Aorta (tissue), 5 donors: Measurements from ENCODE around the gene RMND1. TPM values are rescaled to one million over a fixed set of nuclear protein-coding genes. Genes with fewer than 3 reads are reported as not detected.

Source experiments
- ATAC-seq: fragments of 200-7000 bp; cut with Tn5 transposase; one replicate; pipeline ENCODE4 v1.9.1; 2022; ENCODE audit warnings: moderate library complexity; ENCODE audit not compliant: low FRiP score
- DNase-seq, 2 donors: peaks; one replicate each; pipeline ENCODE4 v3.0.0-alpha.2; 2020
- H3K27ac ChIP-seq, 2 donors: one replicate each; pipeline ENCODE4 v1.5.1; 2013; ENCODE audit warnings: low read length in 2 of 2, mild to moderate bottlenecking in 2 of 2, moderate library complexity in 2 of 2, control low read depth in 1 of 2, inconsistent platforms in 1 of 2, low read depth in 1 of 2
- H3K27me3 ChIP-seq, 2 donors: one replicate each; pipeline ENCODE4 v1.6.1; 2013; ENCODE audit warnings: control low read depth in 1 of 2, low read length in 1 of 2, mild to moderate bottlenecking in 1 of 2, moderate library complexity in 1 of 2; ENCODE audit not compliant: insufficient read depth in 2 of 2, control insufficient read depth in 1 of 2
- H3K36me3 ChIP-seq, 2 donors: one replicate each; pipeline ENCODE4 v1.6.1; 2013; ENCODE audit warnings: control low read depth in 1 of 2, low read length in 1 of 2, mild to moderate bottlenecking in 1 of 2; ENCODE audit not compliant: insufficient read depth in 2 of 2, control insufficient read depth in 1 of 2
- H3K4me1 ChIP-seq, 2 donors: one replicate each; pipeline ENCODE4 v1.6.1; 2013; ENCODE audit warnings: low read length in 2 of 2, control low read depth in 1 of 2, mild to moderate bottlenecking in 1 of 2, moderate library complexity in 1 of 2; ENCODE audit not compliant: insufficient read depth in 2 of 2, control insufficient read depth in 1 of 2
- H3K4me3 ChIP-seq, 2 donors: one replicate each; pipeline ENCODE4 v1.5.1; 2013; ENCODE audit warnings: low read length in 2 of 2, control low read depth in 1 of 2, mild to moderate bottlenecking in 1 of 2
- H3K9me3 ChIP-seq: one replicate; pipeline ENCODE4 v1.6.1; 2013; ENCODE audit warnings: mild to moderate bottlenecking, low read length; ENCODE audit not compliant: control insufficient read depth
- WGBS, 2 donors: extraction: QIAGEN DNeasy Blood & Tissue Kit; methylation state at CpG; one replicate each; pipeline ENCODE4 v1.1.7; 2013; 5-methylcytosine and 5-hydroxymethylcytosine counted together
- intact Hi-C, 2 donors: fragments of 100-400 bp; cut with DNase I; formaldehyde crosslinking; loops; one replicate each; pipeline versions ENCODE4 v1.14.2 to v1.15.0; 2022
- long read RNA-seq, 2 donors: library from polyadenylated mRNA; unstranded; transcript quantifications; one replicate each; pipeline ENCODE4 v2.0.0, GENCODE V29; 2020 to 2021
- polyA plus RNA-seq, 2 donors: library from polyadenylated mRNA; stranded (reverse); fragments of 200-250 nt; gene quantifications; one replicate each; pipeline ENCODE4 v1.2.3, GENCODE V29; 2013
- total RNA-seq, 2 donors: library from RNA; stranded (reverse); fragmentation: NEBNext Ultra II Directional; extraction: Animal tissue kit (Norgen Biotek cat#: 25700); gene quantifications; one replicate each; pipeline ENCODE4 v1.2.1, GENCODE V29; 2021
- donor health status: healthy with polysubstance abuse.
- donor health status: Bipolar disorder and iron deficiency.
- donor health status: DM: no; HTN: no; CAD: no.
- donor health status: DM: no; HTN: no; CAD: no.
- donor health status: DM: yes; HTN: yes; CAD: no.

The RMND1 gene
- total RNA-seq (10 to 100 TPM; 23.8 to 24.4 TPM), polyA plus RNA-seq (10 to 100 TPM; 12.9 to 19.0 TPM)
- long read RNA-seq, donor 1, transcript RMND1-203 (12 exons, 2,003 nt) = major isoform, 25 of 44 reads
- long read RNA-seq, donor 1, partial matches to known transcripts = 12 of 44 reads
- long read RNA-seq, donor 1, other reads (novel, unspliced or antisense) = 7 of 44 reads
- long read RNA-seq, donor 2, transcript RMND1-203 (12 exons, 2,003 nt) = major isoform, 6 of 18 reads
- long read RNA-seq, donor 2, partial matches to known transcripts = 0 of 18 reads
- long read RNA-seq, donor 2, other reads (novel, unspliced or antisense) = 10 of 18 reads

- intact Hi-C loops = loop anchor here in 1 of 2 donors (2.0 kb wide), 1 partner anchor 61 kb away; the partner anchor contains the start of gene ZBTB2
These were observed at the start of gene RMND1 for GRCh38 chr6:151451950-151452749. RMND1 (minus strand) TSS chr6:151452126; CDS start chr6:151445811, 6,315 bp downstream.

GRCh38 chr6:151499551-151499950, 47.6 kb upstream of the RMND1 start:
- no peaks in the 10 kb centered on the region for H3K4me1 ChIP-seq

More at GRCh38 chr6:151451950-151452749, at the start of gene RMND1:
- WGBS, 2 donors = 0% methylated on average over 72 to 74 of the region's 74 CpGs
- DNase-seq (peak; percentile 100), ATAC-seq (peak; percentile 100)
- no peaks in the 10 kb centered on the region for H3K9me3 ChIP-seq
- no peaks in the 10 kb centered on the region for H3K4me1 ChIP-seq
- H3K4me3 ChIP-seq = peak within 1 kb of the TSS; percentile 86 to 96
- no peaks in the 10 kb centered on the region for H3K27me3 ChIP-seq
- peak within 1 kb of the TSS; percentile 85 to 88 for H3K27ac ChIP-seq
- peaks cover 0 to 3% of the 10 kb centered on the region in 2 donors for H3K36me3 ChIP-seq

GRCh38 chr6:151498327-151498726, 46.4 kb upstream of the RMND1 start:
- Histone ChIP-seq H3K4me1 (no peaks in the 10 kb centered on the region), H3K36me3 (no peaks in the 10 kb centered on the region), H3K9me3 (no peaks in the 10 kb centered on the region), H3K27ac (no peak overlapping the region), H3K4me3 (no peak overlapping the region), H3K27me3 (no peaks in the 10 kb centered on the region)
- ATAC-seq (no peak), DNase-seq (no peak)
- intact Hi-C loops = no loop called here
- WGBS, 2 donors = 78 to 79% methylated on average over 1 of the region's 1 CpG

More at GRCh38 chr6:151499551-151499950, 47.6 kb upstream of the RMND1 start:
- no peak overlapping the region for H3K27ac ChIP-seq
- ATAC-seq (no peak), DNase-seq (no peak)
- H3K4me3 ChIP-seq = no peak overlapping the region
- no peaks in the 10 kb centered on the region for H3K27me3 ChIP-seq
- no peaks in the 10 kb centered on the region for H3K36me3 ChIP-seq
- intact Hi-C loops = no loop called here
- 72 to 79% methylated on average over 5 of the region's 5 CpGs for WGBS, 2 donors
- no peaks in the 10 kb centered on the region for H3K9me3 ChIP-seq

GRCh38 chr6:151497905-151498304, 46.0 kb upstream of the RMND1 start:
- DNase-seq (no peak), ATAC-seq (no peak)
- Histone ChIP-seq H3K36me3 (no peaks in the 10 kb centered on the region), H3K27me3 (no peaks in the 10 kb centered on the region), H3K27ac (no peak overlapping the region), H3K9me3 (no peaks in the 10 kb centered on the region), H3K4me1 (no peaks in the 10 kb centered on the region), H3K4me3 (no peak overlapping the region)
- intact Hi-C loops = no loop called here

GRCh38 chr6:151495380-151495779, 43.5 kb upstream of the RMND1 start:
- H3K4me3 ChIP-seq = no peak overlapping the region
- H3K27me3 ChIP-seq = no peaks in the 10 kb centered on the region
- H3K27ac ChIP-seq = no peak overlapping the region

GRCh38 chr6:151494936-151495320, 43.0 kb upstream of the RMND1 start:
- H3K27ac ChIP-seq = no peak overlapping the region
- intact Hi-C loops = no loop called here
- no peaks in the 10 kb centered on the region for H3K27me3 ChIP-seq
- no peaks in the 10 kb centered on the region for H3K4me1 ChIP-seq
- WGBS, 2 donors = 10 to 15% methylated on average over 4 of the region's 4 CpGs
- ATAC-seq (no peak), DNase-seq (no peak)
- H3K4me3 ChIP-seq = peak overlapping the region; percentile 19 to 53
- no peaks in the 10 kb centered on the region for H3K36me3 ChIP-seq
- no peaks in the 10 kb centered on the region for H3K9me3 ChIP-seq

More at GRCh38 chr6:151495380-151495779, 43.5 kb upstream of the RMND1 start:
- no peaks in the 10 kb centered on the region for H3K9me3 ChIP-seq
- intact Hi-C loops = no loop called here
- DNase-seq (no peak), ATAC-seq (no peak)
- no peaks in the 10 kb centered on the region for H3K36me3 ChIP-seq
- no peaks in the 10 kb centered on the region for H3K4me1 ChIP-seq
- WGBS, 2 donors = 85 to 89% methylated on average over 9 of the region's 9 CpGs

- DNase-seq (peak; percentile 78 to 81), ATAC-seq (peak; percentile 78)
- Histone ChIP-seq H3K4me3 (peak overlapping the region; percentile 50 to 53), H3K4me1 (no peaks in the 10 kb centered on the region), H3K27ac (no peak overlapping the region), H3K27me3 (no peaks in the 10 kb centered on the region), H3K36me3 (no peaks in the 10 kb centered on the region), H3K9me3 (no peaks in the 10 kb centered on the region)
- intact Hi-C loops = no loop called here
- 1% methylated on average over 40 to 43 of the region's 43 CpGs for WGBS, 2 donors
These were observed 42.5 kb upstream of the RMND1 start for GRCh38 chr6:151494235-151494935.

- Histone ChIP-seq H3K4me1 (no peaks in the 10 kb centered on the region), H3K4me3 (peak within 1 kb of the TSS; percentile 50 to 53), H3K36me3 (no peaks in the 10 kb centered on the region), H3K9me3 (no peaks in the 10 kb centered on the region), H3K27ac (no peak within 1 kb of the TSS), H3K27me3 (no peaks in the 10 kb centered on the region)
- WGBS, 2 donors = 0% methylated on average over 42 to 58 of the region's 58 CpGs
- intact Hi-C loops = no loop called here
- ATAC-seq = peak; percentile 82
- peak; percentile 80 to 89 for DNase-seq
These were observed 41.9 kb upstream of the RMND1 start, which contains the start of gene CCDC170 for GRCh38 chr6:151493804-151494234. CCDC170 (plus strand) TSS chr6:151494017; CDS start chr6:151494129, 112 bp downstream.
